HTERT RPE-1 (cell line): ENCODE data around the gene C6orf89.

Experiments used
- in situ Hi-C: fragments of 300-500 bp; cut with MboI; formaldehyde crosslinking; loops from 4 replicates; pipeline ENCODE4 v1.14.3; 2020; ENCODE audit warnings: low sequenced_read_pairs

C6orf89 gene

GRCh38 chr6:36852481-36853147 lies 33.1 kb upstream of the C6orf89 start:
- in situ Hi-C loops = no loop called here

GRCh38 chr6:36853325-36853724 lies 32.4 kb upstream of the C6orf89 start:
- in situ Hi-C loops = no loop called here

- in situ Hi-C loops = no loop called here
These were observed 30.0 kb upstream of the C6orf89 start for GRCh38 chr6:36855750-36856149.

GRCh38 chr6:36856277-36856676 lies 29.5 kb upstream of the C6orf89 start:
- in situ Hi-C loops = no loop called here

- in situ Hi-C loops = no loop called here
These were observed 28.4 kb upstream of the C6orf89 start for GRCh38 chr6:36857325-36857724.

- in situ Hi-C loops = no loop called here
These were observed 27.3 kb upstream of the C6orf89 start for GRCh38 chr6:36858407-36858981.

GRCh38 chr6:36860126-36860525 lies 25.6 kb upstream of the C6orf89 start:
- in situ Hi-C loops = no loop called here

- in situ Hi-C loops = no loop called here
These were observed 23.4 kb upstream of the C6orf89 start for GRCh38 chr6:36862164-36862847.

- in situ Hi-C loops = no loop called here
These were observed 22.8 kb upstream of the C6orf89 start for GRCh38 chr6:36862848-36863382.

GRCh38 chr6:36863670-36864540 lies 21.8 kb upstream of the C6orf89 start:
- in situ Hi-C loops = no loop called here

GRCh38 chr6:36865835-36866234 lies 19.9 kb upstream of the C6orf89 start:
- in situ Hi-C loops = no loop called here

GRCh38 chr6:36867471-36868224 lies 18.1 kb upstream of the C6orf89 start:
- in situ Hi-C loops = no loop called here

GRCh38 chr6:36871686-36872085 lies 14.1 kb upstream of the C6orf89 start:
- in situ Hi-C loops = no loop called here

- in situ Hi-C loops = no loop called here
These were observed 12.6 kb upstream of the C6orf89 start for GRCh38 chr6:36873115-36873514.

- in situ Hi-C loops = no loop called here
These were observed 11.9 kb upstream of the C6orf89 start for GRCh38 chr6:36873612-36874442.

- in situ Hi-C loops = no loop called here
These were observed 11.1 kb upstream of the C6orf89 start, which contains the start of gene PPIL1 for GRCh38 chr6:36874443-36875249. TSS of gene PPIL1 (minus strand) at chr6:36874803. CDS start at chr6:36874772, 31 bp downstream.

GRCh38 chr6:36875250-36875633 lies 10.5 kb upstream of the C6orf89 start:
- in situ Hi-C loops = no loop called here

GRCh38 chr6:36884610-36885009 lies 1.1 kb upstream of the C6orf89 start:
- in situ Hi-C loops = no loop called here
